G401 (cell line): ENCODE results near the gene EIF2D. TPM values are rescaled to one million over a fixed set of nuclear protein-coding genes. Genes with fewer than 3 reads are reported as not detected.
"Not testable (repeated sequence)": the region's sequence is repeated elsewhere in the genome, so short reads cannot be mapped to it uniquely, and the experiment has no call there.

ENCODE experiments used
- DNase-seq: peaks from one replicate; pipeline ENCODE4 v3.0.0-alpha.2; 2015; ENCODE audit warnings: low spot score
- in situ Hi-C: cut with HindIII; loops from 2 replicates; pipeline ENCODE4 v1.10.0; 2016; ENCODE audit warnings: low sequenced_read_pairs, mixed read lengths
- total RNA-seq: library from RNA; depleted of rRNA; stranded (reverse); fragments of >200 nt; shearing (Covaris generic); gene quantifications from 2 replicates; pipeline ENCODE4 v1.2.3, GENCODE V29; 2014

Gene EIF2D
- total RNA-seq, 1 experiment from 2014 or later: 63.7 TPM

DNA sequence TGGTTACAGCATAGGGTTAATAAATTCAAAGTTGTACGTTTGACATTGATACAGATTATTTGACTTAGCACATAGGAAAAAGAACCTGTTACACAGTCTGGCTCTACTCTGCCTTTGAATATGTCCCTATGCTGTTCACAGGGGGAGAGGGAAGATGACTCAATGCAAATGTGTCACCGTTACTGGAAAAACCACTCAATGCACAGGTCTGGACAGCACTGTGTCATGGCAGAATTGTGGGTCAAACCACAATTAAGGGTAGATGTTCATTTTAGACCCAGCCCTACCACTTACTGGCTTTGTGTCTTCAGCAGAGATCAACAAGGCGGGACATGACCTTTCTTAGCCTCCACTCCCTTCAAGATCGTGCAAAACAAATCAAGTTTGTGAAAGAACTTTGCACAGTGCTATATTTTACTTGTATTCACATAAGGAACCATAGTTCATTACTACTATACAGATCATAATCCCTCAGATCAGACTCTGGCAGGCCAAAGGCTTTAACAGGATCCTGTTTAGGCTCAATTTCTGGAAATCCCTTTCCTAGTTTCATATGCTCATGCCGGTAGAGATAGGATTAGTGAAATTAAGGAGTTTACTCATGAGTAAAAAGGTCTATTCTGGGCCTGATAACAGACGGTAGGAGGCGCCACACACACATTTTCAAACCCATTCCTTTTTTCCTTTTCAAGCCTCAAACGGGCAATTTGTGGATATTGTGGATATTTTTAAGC is 22.1 kb downstream of the EIF2D start:
- in situ Hi-C loops: no loop called here
- no peak for DNase-seq

GRCh38 chr1:206589206-206589605 is 23.1 kb downstream of the EIF2D start:
- in situ Hi-C loops: no loop called here
- DNase-seq: no peak

DNA sequence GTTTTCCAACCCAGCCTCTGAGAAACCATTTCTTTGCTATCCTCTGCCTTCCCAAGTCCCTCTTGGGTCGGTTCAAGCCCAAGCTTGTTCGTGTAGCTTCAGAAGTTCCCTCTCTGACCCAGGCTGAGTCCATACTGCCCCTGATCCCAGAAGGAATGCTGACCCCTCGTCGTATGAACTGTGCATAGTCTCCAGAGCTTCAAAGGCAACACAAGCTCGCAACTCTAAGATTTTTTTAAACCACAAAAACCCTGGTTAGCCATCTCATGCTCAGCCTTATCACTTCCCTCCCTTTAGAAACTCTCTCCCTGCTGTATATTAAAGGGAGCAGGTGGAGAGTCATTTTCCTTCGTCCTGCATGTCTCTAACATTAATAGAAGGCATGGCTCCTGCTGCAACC is 23.8 kb downstream of the EIF2D start:
- DNase-seq: no peak
- in situ Hi-C loops: no loop called here

DNA sequence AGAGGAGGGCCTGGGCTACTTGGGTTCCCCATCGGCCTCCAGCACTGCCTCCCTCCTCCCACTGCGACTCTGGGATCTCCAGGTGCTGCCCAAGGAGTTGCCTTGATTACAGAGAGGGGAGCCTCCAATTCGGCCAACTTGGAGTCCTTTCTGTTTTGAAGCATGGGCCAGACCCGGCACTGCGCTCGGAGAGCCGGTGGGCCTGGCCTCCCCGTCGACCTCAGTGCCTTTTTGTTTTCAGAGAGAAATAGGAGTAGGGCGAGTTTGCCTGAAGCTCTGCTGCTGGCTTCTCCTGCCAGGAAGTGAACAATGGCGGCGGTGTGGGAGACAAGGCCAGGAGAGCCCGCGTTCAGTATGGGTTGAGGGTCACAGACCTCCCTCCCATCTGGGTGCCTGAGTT is 24.4 kb downstream of the EIF2D start:
- no peak for DNase-seq
- in situ Hi-C loops: no loop called here

DNA sequence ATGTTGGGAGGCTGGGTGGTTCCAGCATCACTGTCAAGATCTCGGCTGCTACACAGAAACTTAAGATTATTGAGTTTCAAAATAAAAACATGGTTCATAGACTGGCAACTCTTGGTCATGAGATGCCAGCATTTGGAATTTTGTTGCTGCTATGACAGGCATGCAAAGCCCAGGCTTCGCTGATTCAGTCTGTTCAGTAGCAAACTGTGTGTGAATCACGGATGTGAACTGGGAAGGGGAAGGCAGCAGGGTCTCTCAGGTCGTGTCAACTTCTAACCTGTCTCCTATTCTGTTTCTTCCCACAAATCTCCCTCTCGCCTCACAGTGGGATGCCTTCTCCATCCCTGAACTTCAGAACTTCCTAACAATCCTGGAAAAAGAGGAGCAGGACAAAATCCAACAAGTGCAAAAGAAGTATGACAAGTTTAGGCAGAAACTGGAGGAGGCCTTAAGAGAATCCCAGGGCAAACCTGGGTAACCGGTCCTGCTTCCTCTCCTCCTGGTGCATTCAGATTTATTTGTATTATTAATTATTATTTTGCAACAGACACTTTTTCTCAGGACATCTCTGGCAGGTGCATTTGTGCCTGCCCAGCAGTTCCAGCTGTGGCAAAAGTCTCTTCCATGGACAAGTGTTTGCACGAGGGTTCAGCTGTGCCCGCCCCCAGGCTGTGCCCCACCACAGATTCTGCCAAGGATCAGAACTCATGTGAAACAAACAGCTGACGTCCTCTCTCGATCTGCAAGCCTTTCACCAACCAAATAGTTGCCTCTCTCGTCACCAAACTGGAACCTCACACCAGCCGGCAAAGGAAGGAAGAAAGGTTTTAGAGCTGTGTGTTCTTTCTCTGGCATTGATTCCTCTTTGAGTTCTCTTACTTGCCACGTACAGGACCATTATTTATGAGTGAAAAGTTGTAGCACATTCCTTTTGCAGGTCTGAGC is 25.5 kb downstream of the EIF2D start:
- in situ Hi-C loops: no loop called here
- no peak for DNase-seq

GRCh38 chr1:206584683-206585082 is 27.6 kb downstream of the EIF2D start:
- DNase-seq: no peak
- in situ Hi-C loops: no loop called here

- DNase-seq: peak; percentile 76
- in situ Hi-C loops: no loop called here
Observed at GRCh38 chr1:206583707-206584648, 28.3 kb downstream of the EIF2D start.

DNA sequence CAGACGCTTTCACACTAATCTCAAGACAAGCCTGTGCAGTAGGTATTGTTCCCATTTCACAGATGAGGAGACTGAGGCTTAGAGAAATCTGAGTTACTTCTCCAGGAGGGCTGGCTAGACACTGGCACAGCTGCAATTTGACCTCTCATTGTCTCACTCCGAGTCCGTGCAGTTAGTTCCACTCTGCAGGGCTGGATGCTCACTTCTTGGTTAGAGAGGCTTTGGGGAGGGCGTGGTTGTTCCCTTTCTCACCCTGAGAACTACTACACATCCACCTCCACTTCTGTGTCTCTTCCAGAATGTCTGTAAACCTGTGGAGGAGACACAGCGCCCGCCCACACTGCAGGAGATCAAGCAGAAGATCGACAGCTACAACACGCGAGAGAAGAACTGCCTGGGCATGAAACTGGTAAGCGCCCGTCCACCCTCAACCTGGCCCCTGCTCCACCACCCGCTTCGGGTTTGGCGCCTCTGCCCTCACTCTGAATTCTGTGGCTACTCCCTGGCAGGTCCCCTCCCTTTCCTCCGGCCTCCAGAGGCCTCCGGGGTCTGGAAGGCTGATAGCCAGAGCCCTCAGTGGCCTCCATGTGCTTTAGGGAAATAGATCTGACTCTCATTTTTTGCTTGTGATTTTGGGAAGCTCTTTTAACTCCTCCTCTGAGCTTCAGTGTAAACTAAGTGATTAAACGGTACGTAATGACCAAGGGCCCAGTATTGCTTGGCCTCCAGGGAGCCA is 29.1 kb downstream of the EIF2D start:
- in situ Hi-C loops: no loop called here
- no peak for DNase-seq

GRCh38 chr1:206582537-206582936 is 29.7 kb downstream of the EIF2D start:
- in situ Hi-C loops: no loop called here
- no peak for DNase-seq

DNA sequence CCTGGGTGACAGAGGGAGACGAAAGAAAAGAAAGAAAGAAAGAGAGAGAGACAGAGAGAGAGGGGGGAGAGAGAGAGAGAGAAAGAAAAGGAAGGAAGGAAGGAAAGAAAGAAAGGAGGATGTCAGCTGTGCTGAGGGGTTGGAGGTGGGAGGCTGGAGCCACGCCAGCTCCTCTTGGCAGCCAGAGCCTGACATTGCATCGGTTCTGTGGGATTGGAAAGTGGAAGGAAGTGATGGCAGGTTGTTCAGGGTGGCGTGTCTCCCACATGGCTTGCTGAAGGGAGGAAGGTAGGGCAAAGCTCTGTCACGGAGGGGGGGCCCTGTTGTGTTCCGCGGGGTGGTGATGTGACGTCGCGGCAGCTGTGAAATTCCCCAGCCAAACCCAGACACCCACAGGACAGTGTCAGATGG is 30.7 kb downstream of the EIF2D start:
- DNase-seq: no peak
- in situ Hi-C loops: no loop called here

DNA sequence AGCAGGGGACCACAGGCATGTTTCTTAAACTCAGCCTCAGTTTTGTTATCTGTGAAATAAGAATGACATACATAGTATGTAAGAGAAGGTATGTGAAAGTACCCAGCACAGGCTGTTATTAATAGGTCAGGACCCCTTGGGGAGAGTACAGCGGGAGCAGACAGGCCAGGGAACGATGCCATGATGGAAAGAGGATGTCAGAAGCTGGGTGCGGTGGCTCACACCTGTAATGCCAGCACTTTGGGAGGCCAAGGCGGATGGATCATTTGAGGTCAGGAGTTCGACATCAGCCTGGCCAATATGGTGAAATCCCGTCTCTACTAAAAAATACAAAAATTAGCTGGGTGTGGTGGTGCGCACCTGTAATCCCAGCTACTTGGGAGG is 31.2 kb downstream of the EIF2D start:
- in situ Hi-C loops, DNase-seq: not testable (repeated sequence)

DNA sequence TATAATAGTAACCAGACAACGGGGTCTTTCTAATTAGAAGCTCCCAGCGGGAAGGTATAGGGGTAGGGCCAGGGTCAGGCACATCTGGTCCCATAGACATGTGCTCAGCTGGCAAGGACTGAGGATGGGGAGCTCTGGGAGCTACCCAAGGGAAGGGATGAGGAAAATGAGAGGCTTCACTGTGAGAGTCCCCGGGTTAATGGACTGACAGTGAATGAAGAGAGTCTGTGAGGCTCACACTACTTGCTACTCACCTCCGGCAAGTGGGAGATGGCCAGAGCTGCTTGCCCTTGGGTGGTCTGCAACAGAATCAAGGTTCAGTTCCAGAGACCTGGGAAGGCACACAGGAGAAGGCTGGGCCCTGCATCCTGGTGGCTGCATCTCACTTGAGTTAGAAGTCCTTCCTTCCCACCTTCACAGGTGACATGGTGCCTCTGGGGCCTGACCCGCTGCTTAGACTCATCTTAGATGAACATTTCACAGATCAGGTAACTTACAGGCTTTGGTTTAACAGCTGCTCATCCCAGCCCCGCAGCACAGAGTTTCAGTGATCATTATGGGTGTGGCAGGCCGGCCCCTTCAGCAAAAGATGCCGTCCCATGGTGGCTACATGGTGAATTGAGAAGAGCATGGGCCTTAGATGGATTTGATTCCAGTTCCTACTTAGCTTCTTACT is 31.7 kb downstream of the EIF2D start:
- in situ Hi-C loops: no loop called here
- no peak for DNase-seq

DNA sequence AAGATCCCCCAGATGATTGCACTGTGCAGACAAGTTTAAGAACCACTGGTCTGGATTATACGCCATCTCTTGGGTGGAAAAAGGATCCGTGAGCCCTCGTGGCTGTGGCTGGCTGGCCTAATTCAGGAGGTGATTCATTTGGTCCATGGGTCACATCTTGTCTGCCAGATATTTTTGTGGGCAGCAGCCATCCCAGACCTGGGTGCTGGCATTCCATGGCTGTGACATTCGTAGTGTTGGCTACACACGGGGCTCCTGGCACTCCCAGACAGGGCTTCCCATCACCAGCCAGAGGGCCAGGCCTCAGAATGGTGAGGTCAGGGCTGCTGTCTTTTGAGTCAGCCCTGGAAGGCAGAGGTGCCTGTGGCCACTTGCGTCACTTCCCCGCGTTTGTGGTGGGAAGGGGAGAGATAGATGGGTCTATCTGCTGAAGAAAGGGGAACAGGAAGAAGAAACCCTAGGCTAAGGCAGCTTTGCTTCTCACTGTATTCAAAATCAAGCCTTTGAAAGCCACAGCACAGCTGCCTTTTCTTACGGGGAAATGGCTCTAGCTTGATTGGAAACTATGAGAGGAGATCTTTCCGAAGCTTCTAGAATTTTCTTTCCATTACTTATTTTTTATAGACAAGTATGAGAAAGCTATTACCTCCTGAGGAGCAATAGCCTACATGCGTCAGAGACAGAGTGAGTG is 32.4 kb downstream of the EIF2D start:
- in situ Hi-C loops: no loop called here
- no peak for DNase-seq

GRCh38 chr1:206578978-206579374 is 33.3 kb downstream of the EIF2D start:
- in situ Hi-C loops: no loop called here
- DNase-seq: peak; percentile 15

GRCh38 chr1:206578068-206578977 is 33.9 kb downstream of the EIF2D start:
- in situ Hi-C loops: no loop called here

DNA sequence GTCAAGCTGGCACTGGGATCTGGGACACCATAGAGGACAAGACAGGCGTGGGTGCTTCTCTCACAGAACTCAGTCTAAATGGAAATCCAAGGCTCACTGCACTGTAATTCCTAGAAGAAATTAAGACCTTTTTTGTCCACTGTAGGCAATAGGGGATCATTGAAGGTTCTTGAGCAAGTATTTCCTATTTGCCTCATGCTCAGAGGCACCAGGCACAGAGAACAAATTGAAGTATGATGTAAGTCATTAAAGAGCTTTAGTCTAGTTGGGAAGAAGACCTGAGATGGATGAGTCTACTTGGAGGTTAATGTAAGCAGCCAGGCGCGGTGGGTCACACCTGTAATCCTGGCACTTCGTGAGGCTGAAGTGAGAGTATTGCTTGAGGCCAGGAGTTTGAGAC is 34.6 kb downstream of the EIF2D start:
- in situ Hi-C loops: no loop called here
- DNase-seq: no peak

More at GRCh38 chr1:206578068-206578977, 33.9 kb downstream of the EIF2D start:
- DNase-seq: no peak
